HG02981 (cell line): ENCODE results near the gene JUNB.

Source experiments
- ATAC-seq: cut with Tn5 transposase; IDR thresholded peaks from one replicate; pipeline ENCODE4 v1.9.1; 2021; ENCODE audit warnings: mild to moderate bottlenecking, moderate library complexity; ENCODE audit not compliant: unreplicated experiment

Gene JUNB

GRCh38 chr19:12773571-12773970 lies 17.7 kb upstream of the JUNB start:
- no peak for ATAC-seq

- no peak for ATAC-seq
These were observed 16.4 kb upstream of the JUNB start, which contains the start of gene HOOK2 for GRCh38 chr19:12774588-12775555. HOOK2 (minus strand) TSS chr19:12775552; CDS start chr19:12775449, 103 bp downstream.

- no peak for ATAC-seq
These were observed 13.9 kb upstream of the JUNB start for GRCh38 chr19:12777217-12778016.

GRCh38 chr19:12778017-12778904 lies 13.0 kb upstream of the JUNB start:
- no peak for ATAC-seq

GRCh38 chr19:12778905-12779161 lies 12.5 kb upstream of the JUNB start:
- no peak for ATAC-seq

GRCh38 chr19:12779162-12779993 lies 11.9 kb upstream of the JUNB start:
- no peak for ATAC-seq

- peak; percentile 17 for ATAC-seq
These were observed 9.2 kb upstream of the JUNB start for GRCh38 chr19:12782174-12782423.

- peak; percentile 36 for ATAC-seq
These were observed 8.6 kb upstream of the JUNB start for GRCh38 chr19:12782424-12783290.

GRCh38 chr19:12783291-12783848 lies 7.9 kb upstream of the JUNB start:
- ATAC-seq: no peak

- no peak for ATAC-seq
These were observed 7.4 kb upstream of the JUNB start for GRCh38 chr19:12783849-12784393.

GRCh38 chr19:12784394-12784870 lies 6.9 kb upstream of the JUNB start:
- ATAC-seq: no peak

GRCh38 chr19:12784871-12785430 lies 6.3 kb upstream of the JUNB start:
- no peak for ATAC-seq

- no peak for ATAC-seq
These were observed 5.8 kb upstream of the JUNB start for GRCh38 chr19:12785431-12786031.

- no peak for ATAC-seq
These were observed 5.0 kb upstream of the JUNB start for GRCh38 chr19:12786141-12786870.

- ATAC-seq: no peak
These were observed 4.3 kb upstream of the JUNB start for GRCh38 chr19:12786952-12787351.

GRCh38 chr19:12787458-12787857 lies 3.8 kb upstream of the JUNB start:
- ATAC-seq: no peak

GRCh38 chr19:12788042-12788681 lies 3.1 kb upstream of the JUNB start:
- ATAC-seq: no peak
